Fibroblast of lung (primary cell): ENCODE results near the gene JAKMIP1.

Experiments
- EZH2 ChIP-seq: IDR thresholded peaks from 2 replicates; pipeline ENCODE4 v1.5.1; 2012; ENCODE audit warnings: low read length, control low read depth, mild to moderate bottlenecking; ENCODE audit errors: missing control alignments
- TF ChIP-seq, protein P1 (sequence below), 2 donors: IDR thresholded peaks in 1 of 2; conservative IDR thresholded peaks in 1 of 2; 1 replicate in 1 of 2; 2 replicates in 1 of 2; pipeline ENCODE4 v1.5.1; 2011 to 2012; ENCODE audit warnings: low read length in 2 of 2, control low read depth in 1 of 2, inconsistent platforms in 1 of 2, low read depth in 1 of 2, mild to moderate bottlenecking in 1 of 2

DNA sequence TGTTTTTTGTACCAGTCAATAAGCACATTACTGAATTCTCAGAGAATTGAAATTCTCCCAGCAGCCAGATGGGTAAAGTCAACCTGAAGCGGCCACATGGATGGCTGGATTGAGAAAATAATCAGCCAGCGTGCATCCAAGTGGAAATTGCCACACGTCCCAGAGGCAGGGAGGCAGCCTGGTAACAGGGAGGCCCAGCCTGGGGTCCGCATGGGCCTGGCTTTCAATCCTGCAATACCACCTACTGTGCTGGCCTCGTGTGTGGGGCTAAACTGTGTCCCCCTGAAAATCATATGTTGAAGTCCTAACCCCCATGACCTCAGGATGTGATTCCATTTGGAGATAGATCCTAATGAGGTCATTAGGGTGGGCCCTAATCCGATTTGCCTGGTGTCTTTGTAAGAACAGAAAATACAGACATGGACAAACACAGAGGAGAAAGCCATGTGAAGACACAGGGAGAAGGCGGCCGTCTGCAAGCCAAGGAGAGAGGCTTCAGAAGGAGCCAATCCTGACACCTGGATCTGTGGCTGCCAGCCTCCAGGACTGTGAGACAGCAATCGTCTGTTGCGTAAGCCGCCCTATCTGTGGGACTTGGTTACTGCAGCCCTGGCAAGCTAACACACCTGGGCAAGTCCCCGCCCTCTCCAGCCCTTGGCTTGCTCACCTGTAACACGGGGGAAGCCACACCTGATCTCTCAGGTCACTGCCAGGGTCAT, 90.3 kb downstream of the JAKMIP1 start:
- TF ChIP-seq, protein P1, sequence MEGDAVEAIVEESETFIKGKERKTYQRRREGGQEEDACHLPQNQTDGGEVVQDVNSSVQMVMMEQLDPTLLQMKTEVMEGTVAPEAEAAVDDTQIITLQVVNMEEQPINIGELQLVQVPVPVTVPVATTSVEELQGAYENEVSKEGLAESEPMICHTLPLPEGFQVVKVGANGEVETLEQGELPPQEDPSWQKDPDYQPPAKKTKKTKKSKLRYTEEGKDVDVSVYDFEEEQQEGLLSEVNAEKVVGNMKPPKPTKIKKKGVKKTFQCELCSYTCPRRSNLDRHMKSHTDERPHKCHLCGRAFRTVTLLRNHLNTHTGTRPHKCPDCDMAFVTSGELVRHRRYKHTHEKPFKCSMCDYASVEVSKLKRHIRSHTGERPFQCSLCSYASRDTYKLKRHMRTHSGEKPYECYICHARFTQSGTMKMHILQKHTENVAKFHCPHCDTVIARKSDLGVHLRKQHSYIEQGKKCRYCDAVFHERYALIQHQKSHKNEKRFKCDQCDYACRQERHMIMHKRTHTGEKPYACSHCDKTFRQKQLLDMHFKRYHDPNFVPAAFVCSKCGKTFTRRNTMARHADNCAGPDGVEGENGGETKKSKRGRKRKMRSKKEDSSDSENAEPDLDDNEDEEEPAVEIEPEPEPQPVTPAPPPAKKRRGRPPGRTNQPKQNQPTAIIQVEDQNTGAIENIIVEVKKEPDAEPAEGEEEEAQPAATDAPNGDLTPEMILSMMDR (conservative IDR thresholded peaks at IDR 0.05 in 1 of 2, IDR thresholded peaks at IDR 0.05 in 1 of 2; ENCODE audit: low read depth in 1 of 2, low read length in 2 of 2) = no peak
- TF ChIP-seq EZH2 = no peak
